ENCODE measurements around the gene ISCA1. TPM values are rescaled to one million over a fixed set of nuclear protein-coding genes. Genes with fewer than 3 reads are reported as not detected.
A peak's percentile ranks its signal among the peaks of the same experiment; 100 is the strongest.

ISCA1 gene
- total and polyA plus RNA-seq, 2 of the 8 experiments (the other 6 are each of a cell fraction or from before 2014, with no cell fraction given), result 35.0 to 40.0 TPM

DNA sequence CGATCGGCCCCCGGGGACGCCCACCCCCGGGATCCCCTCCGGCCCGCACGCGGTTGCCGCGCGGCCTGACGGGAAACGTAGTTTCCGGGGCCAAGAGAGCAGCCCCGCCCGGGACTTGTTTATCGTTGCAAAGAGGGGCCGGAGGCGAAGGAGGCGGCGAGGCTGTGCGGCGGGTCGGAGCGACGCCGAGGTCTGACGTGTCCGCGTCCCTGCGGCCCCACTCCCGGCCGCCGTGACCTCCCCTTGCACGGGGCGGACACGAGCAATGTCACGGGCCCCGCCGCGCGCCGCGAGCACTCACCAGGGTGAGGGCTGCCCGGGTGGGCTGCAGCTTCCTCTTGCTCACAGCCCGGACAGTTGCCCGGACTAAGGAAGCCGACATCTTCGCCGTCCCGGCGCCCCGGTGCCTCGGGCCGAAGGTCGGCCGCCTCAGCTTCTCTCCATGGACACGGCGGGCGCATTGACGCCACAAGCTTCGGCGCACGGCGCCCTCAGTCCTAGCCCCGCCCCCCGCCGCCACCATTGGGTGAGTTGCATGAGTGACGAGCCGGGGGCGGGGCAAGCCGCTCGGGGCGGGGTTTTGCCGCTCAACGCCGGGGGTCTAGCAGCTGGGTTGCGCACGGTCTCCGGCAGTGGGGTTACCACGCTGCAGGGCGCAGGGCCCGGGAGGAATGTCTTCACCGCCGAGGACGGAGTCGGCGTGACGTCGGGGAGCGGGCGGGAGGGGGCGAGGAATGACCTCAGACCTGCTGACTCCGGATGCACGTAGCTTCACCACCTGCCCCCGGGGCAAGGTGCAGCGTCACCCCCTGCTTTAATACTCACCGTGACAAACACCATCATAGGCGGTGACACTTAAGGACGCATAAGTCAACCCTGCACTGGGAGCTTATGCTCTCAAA, at the start of gene ISCA1 (continued):
- TF ChIP-seq, protein P1, sequence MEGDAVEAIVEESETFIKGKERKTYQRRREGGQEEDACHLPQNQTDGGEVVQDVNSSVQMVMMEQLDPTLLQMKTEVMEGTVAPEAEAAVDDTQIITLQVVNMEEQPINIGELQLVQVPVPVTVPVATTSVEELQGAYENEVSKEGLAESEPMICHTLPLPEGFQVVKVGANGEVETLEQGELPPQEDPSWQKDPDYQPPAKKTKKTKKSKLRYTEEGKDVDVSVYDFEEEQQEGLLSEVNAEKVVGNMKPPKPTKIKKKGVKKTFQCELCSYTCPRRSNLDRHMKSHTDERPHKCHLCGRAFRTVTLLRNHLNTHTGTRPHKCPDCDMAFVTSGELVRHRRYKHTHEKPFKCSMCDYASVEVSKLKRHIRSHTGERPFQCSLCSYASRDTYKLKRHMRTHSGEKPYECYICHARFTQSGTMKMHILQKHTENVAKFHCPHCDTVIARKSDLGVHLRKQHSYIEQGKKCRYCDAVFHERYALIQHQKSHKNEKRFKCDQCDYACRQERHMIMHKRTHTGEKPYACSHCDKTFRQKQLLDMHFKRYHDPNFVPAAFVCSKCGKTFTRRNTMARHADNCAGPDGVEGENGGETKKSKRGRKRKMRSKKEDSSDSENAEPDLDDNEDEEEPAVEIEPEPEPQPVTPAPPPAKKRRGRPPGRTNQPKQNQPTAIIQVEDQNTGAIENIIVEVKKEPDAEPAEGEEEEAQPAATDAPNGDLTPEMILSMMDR (IDR thresholded peaks at IDR 0.05; ENCODE audit: control extremely low read depth in 1 of 3, insufficient read depth in 1 of 3, low read depth in 1 of 3, low read length in 3 of 3), result no peak
- TF ChIP-seq ZNF274 (IDR thresholded peaks at IDR 0.05; ENCODE audit: borderline replicate concordance, extremely low read depth, low read length), result no peak
- TF ChIP-seq CBX5 (IDR thresholded peaks at IDR 0.05; ENCODE audit: low read depth, low read length), result no peak
- peak; percentile 82 for TF ChIP-seq SP4 (IDR thresholded peaks at IDR 0.05; ENCODE audit: low read length)
- TF ChIP-seq POU5F1 (IDR thresholded peaks at IDR 0.05; ENCODE audit: low read depth, low read length), result no peak
- peak; percentile 71 for TF ChIP-seq KDM4A (IDR thresholded peaks at IDR 0.05; ENCODE audit: low read depth, low read length, severe bottlenecking)
- TF ChIP-seq NRF1 (IDR thresholded peaks at IDR 0.05; ENCODE audit: low read depth, low read length), result no peak
- TF ChIP-seq NANOG (IDR thresholded peaks at IDR 0.05; ENCODE audit: insufficient read depth, low read depth, low read length, poor library complexity, severe bottlenecking), result no peak
- TF ChIP-seq CBX8 (IDR thresholded peaks at IDR 0.05; ENCODE audit: borderline replicate concordance, low read depth, low read length), result no peak
- peak; percentile 70; the same call in 1 of the 2 replicates for TF ChIP-seq POLR2AphosphoS5 (IDR thresholded peaks at IDR 0.05; ENCODE audit: low read depth, low read length)
- TF ChIP-seq BACH1 (IDR thresholded peaks at IDR 0.05; ENCODE audit: low read length), result no peak
- TF ChIP-seq CEBPB (IDR thresholded peaks at IDR 0.05; ENCODE audit: low read depth, low read length), result no peak
- 0 out of 2 replicates have a peak, but pooled peaks have one; percentile 69 for TF ChIP-seq GTF2F1 (IDR thresholded peaks at IDR 0.05; ENCODE audit: borderline replicate concordance, low read depth, low read length)
- TF ChIP-seq CHD1 (IDR thresholded peaks at IDR 0.05; ENCODE audit: low read depth, low read length), result no peak
- peak in 1 of 2 experiments; percentile 81; a peak in 2 of 4 replicates for TF ChIP-seq SIN3A (conservative IDR thresholded peaks at IDR 0.05 in 1 of 2, IDR thresholded peaks at IDR 0.05 in 1 of 2; ENCODE audit: low read depth in 1 of 2, low read length in 2 of 2)
- TF ChIP-seq GABPA (IDR thresholded peaks at IDR 0.05; ENCODE audit: borderline replicate concordance, insufficient read depth, low read length), result no peak
- no peak for TF ChIP-seq SRF (IDR thresholded peaks at IDR 0.05; ENCODE audit: low read depth, low read length)
- no peak for TF ChIP-seq CHD2 (IDR thresholded peaks at IDR 0.05; ENCODE audit: low read length)
- TF ChIP-seq POLR2A (IDR thresholded peaks at IDR 0.05; ENCODE audit: control extremely low read depth in 1 of 2, low read depth in 2 of 2, low read length in 2 of 2), result peak; percentile 76 to 82
- TF ChIP-seq EZH2 (IDR thresholded peaks at IDR 0.05; ENCODE audit: low read depth, low read length, severe bottlenecking), result no peak
- TF ChIP-seq CTBP2 (IDR thresholded peaks at IDR 0.05; ENCODE audit: borderline replicate concordance, insufficient read depth, insufficient read length, low read length), result no peak
- TF ChIP-seq TCF12 (IDR thresholded peaks at IDR 0.05; ENCODE audit: low read depth, low read length), result no peak

All from H1 (cell line).